Colonic mucosa (tissue), 4 donors: ENCODE results near the gene MRRF. TPM values are rescaled to one million over a fixed set of nuclear protein-coding genes. Genes with fewer than 3 reads are reported as not detected.
"Not testable (repeated sequence)": the region's sequence is repeated elsewhere in the genome, so short reads cannot be mapped to it uniquely, and the experiment has no call there.

ENCODE experiments used
- DNase-seq: peaks from one replicate; pipeline ENCODE4 v3.0.0-alpha.2; 2020
- H3K27ac ChIP-seq: fragments of 200-600 bp; one replicate; pipeline ENCODE4 v1.8.0; 2021
- H3K27me3 ChIP-seq: fragments of 200-600 bp; one replicate; pipeline ENCODE4 v1.8.0; 2021
- H3K36me3 ChIP-seq: fragments of 200-600 bp; one replicate; pipeline ENCODE4 v1.8.0; 2021
- H3K4me1 ChIP-seq: fragments of 200-600 bp; one replicate; pipeline ENCODE4 v1.8.0; 2021; ENCODE audit warnings: mild to moderate bottlenecking
- H3K4me3 ChIP-seq: fragments of 200-600 bp; one replicate; pipeline ENCODE4 v1.8.0; 2021
- H3K9ac ChIP-seq, 2 donors: one replicate each; pipeline ENCODE4 v1.7.0; 2013; ENCODE audit warnings: control low read depth in 2 of 2, low read depth in 2 of 2, low read length in 2 of 2
- H3K9me3 ChIP-seq: fragments of 200-600 bp; one replicate; pipeline ENCODE4 v1.8.0; 2021
- CTCF ChIP-seq: fragments of 200-600 bp; IDR thresholded peaks from one replicate; pipeline ENCODE4 v1.8.0; 2022; ENCODE audit warnings: antibody characterized with exemption, mild to moderate bottlenecking
- intact Hi-C: fragments of 100-400 bp; cut with DNase I; formaldehyde crosslinking; loops from one replicate; pipeline ENCODE4 v1.14.1; 2022
- total RNA-seq, 2 donors: library from RNA; stranded (reverse); fragmentation: NEBNext Ultra II Directional in 1 of 2; extraction: Animal tissue kit (Norgen Biotek cat#: 25700) in 1 of 2; gene quantifications; one replicate each; pipeline ENCODE4 v1.2.1, GENCODE V29; 2021
- donor health status: healthy.
- donor health status: DM: no; HTN: no; CAD: no.
- donor health status: DM: no; HTN: no; CAD: no.

MRRF gene
- total RNA-seq, 2 donors from 2014 or later: 53.3 to 70.8 TPM

- no peaks in the 10 kb centered on the region for H3K4me1 ChIP-seq
- no peak for TF ChIP-seq CTCF
- H3K36me3 ChIP-seq: peaks cover 8% of the 10 kb centered on the region
- intact Hi-C loops: no loop called here
- H3K4me3 ChIP-seq: no peak overlapping the region
- H3K27me3 ChIP-seq: no peaks in the 10 kb centered on the region
- no peak for DNase-seq
- no peak overlapping the region for H3K27ac ChIP-seq
- H3K9ac ChIP-seq: no peak overlapping the region
- H3K9me3 ChIP-seq: no peaks in the 10 kb centered on the region
Measured at GRCh38 chr9:122327175-122327574, 62.5 kb downstream of the MRRF start.

GRCh38 chr9:122329597-122329996 is 64.9 kb downstream of the MRRF start:
- H3K27ac ChIP-seq: no peak overlapping the region
- no peak for TF ChIP-seq CTCF
- no peaks in the 10 kb centered on the region for H3K9me3 ChIP-seq
- no peaks in the 10 kb centered on the region for H3K36me3 ChIP-seq
- no peaks in the 10 kb centered on the region for H3K4me1 ChIP-seq
- no peaks in the 10 kb centered on the region for H3K27me3 ChIP-seq
- no peak overlapping the region for H3K4me3 ChIP-seq
- H3K9ac ChIP-seq: no peak overlapping the region
- intact Hi-C loops: no loop called here
- no peak for DNase-seq

GRCh38 chr9:122330466-122330865 is 65.8 kb downstream of the MRRF start:
- H3K36me3 ChIP-seq, H3K4me3 ChIP-seq, H3K9me3 ChIP-seq, H3K4me1 ChIP-seq, intact Hi-C loops, H3K9ac ChIP-seq, H3K27me3 ChIP-seq, H3K27ac ChIP-seq, DNase-seq: not testable (repeated sequence)

- no peak for DNase-seq
- no peak for TF ChIP-seq CTCF
- Histone ChIP-seq H3K4me3 (no peak overlapping the region), H3K9ac (no peak overlapping the region), H3K9me3 (no peaks in the 10 kb centered on the region), H3K36me3 (no peaks in the 10 kb centered on the region), H3K27me3 (no peaks in the 10 kb centered on the region), H3K27ac (no peak overlapping the region), H3K4me1 (no peaks in the 10 kb centered on the region)
- intact Hi-C loops: no loop called here
Measured at GRCh38 chr9:122331523-122331927, 66.8 kb downstream of the MRRF start.

- Histone ChIP-seq H3K9ac (no peak overlapping the region), H3K27ac (no peak overlapping the region)
Measured at GRCh38 chr9:122332083-122332482, 67.4 kb downstream of the MRRF start.

GRCh38 chr9:122332644-122333043 is 68.0 kb downstream of the MRRF start:
- H3K4me3 ChIP-seq: no peak overlapping the region
- DNase-seq: no peak
- H3K27me3 ChIP-seq: no peaks in the 10 kb centered on the region
- no peaks in the 10 kb centered on the region for H3K9me3 ChIP-seq
- H3K4me1 ChIP-seq: no peaks in the 10 kb centered on the region
- H3K9ac ChIP-seq: no peak overlapping the region
- intact Hi-C loops: no loop called here
- TF ChIP-seq CTCF: no peak
- no peak overlapping the region for H3K27ac ChIP-seq
- no peaks in the 10 kb centered on the region for H3K36me3 ChIP-seq

More at GRCh38 chr9:122332083-122332482, 67.4 kb downstream of the MRRF start:
- H3K36me3 ChIP-seq: no peaks in the 10 kb centered on the region
- intact Hi-C loops: no loop called here
- H3K4me1 ChIP-seq: no peaks in the 10 kb centered on the region
- no peaks in the 10 kb centered on the region for H3K27me3 ChIP-seq
- TF ChIP-seq CTCF: no peak
- no peaks in the 10 kb centered on the region for H3K9me3 ChIP-seq
- no peak for DNase-seq
- H3K4me3 ChIP-seq: no peak overlapping the region
